IMR-90 (cell line): Measurements from ENCODE around the gene PLEKHO2.

Experiments
- CEBPB ChIP-seq: IDR thresholded peaks from 2 replicates; pipeline ENCODE4 v1.6.1; 2012; ENCODE audit warnings: low read depth, low read length, improper control_type of control experiment
- CTCF ChIP-seq: conservative IDR thresholded peaks from 2 replicates; pipeline ENCODE4 v1.5.1; 2012; ENCODE audit warnings: mild to moderate bottlenecking, low read depth, low read length, improper control_type of control experiment
- FOS ChIP-seq: fragments of 150-350 bp; IDR thresholded peaks from 2 replicates; pipeline ENCODE4 v1.6.1; 2016; ENCODE audit warnings: low read depth, low read length
- MAZ ChIP-seq: IDR thresholded peaks from 2 replicates; pipeline ENCODE4 v1.6.1; 2012; ENCODE audit warnings: low read depth, mild to moderate bottlenecking, low read length, improper control_type of control experiment, moderate library complexity, borderline replicate concordance
- MXI1 ChIP-seq: IDR thresholded peaks from 2 replicates; pipeline ENCODE4 v1.6.1; 2012; ENCODE audit warnings: low read depth, mild to moderate bottlenecking, low read length, moderate library complexity, borderline replicate concordance
- NFE2L2 ChIP-seq: fragments of 150-350 bp; IDR thresholded peaks from 2 replicates; pipeline ENCODE4 v1.6.1; 2016; ENCODE audit warnings: low read depth, mild to moderate bottlenecking, low read length
- POLR2A ChIP-seq: IDR thresholded peaks from 2 replicates; pipeline ENCODE4 v1.6.1; 2012; ENCODE audit warnings: mild to moderate bottlenecking, low read depth, low read length
- RAD21 ChIP-seq: IDR thresholded peaks from 2 replicates; pipeline ENCODE4 v1.6.1; 2012; ENCODE audit warnings: low read length, improper control_type of control experiment
- RFX5 ChIP-seq: IDR thresholded peaks from 2 replicates; pipeline ENCODE4 v1.8.0; 2012; ENCODE audit warnings: low read depth, mild to moderate bottlenecking, low read length, moderate library complexity
- SMC3 ChIP-seq: fragments of 150-350 bp; IDR thresholded peaks from 2 replicates; pipeline ENCODE4 v1.6.1; 2016; ENCODE audit warnings: low read depth, mild to moderate bottlenecking, antibody characterized with exemption, low read length, moderate library complexity

- no peak for TF ChIP-seq CEBPB
- TF ChIP-seq CTCF, result no peak
- no peak for TF ChIP-seq FOS
- TF ChIP-seq RAD21, result no peak
- TF ChIP-seq MXI1, result no peak
- no peak for TF ChIP-seq POLR2A
- no peak for TF ChIP-seq SMC3
- no peak for TF ChIP-seq RFX5
- TF ChIP-seq MAZ, result no peak
- no peak for TF ChIP-seq NFE2L2
Observed at GRCh38 chr15:64888336-64888735, 46.6 kb downstream of the PLEKHO2 start.
